H1 (cell line): ENCODE results near the gene MUC5AC. TPM values are rescaled to one million over a fixed set of nuclear protein-coding genes. Genes with fewer than 3 reads are reported as not detected.

Experiments used
- POLR2A ChIP-seq, 2 experiments: IDR thresholded peaks; 1 replicate in 1 of 2; 2 replicates in 1 of 2; pipeline ENCODE4 v1.6.1; 2011; ENCODE audit warnings: low read depth in 2 of 2, low read length in 2 of 2, mild to moderate bottlenecking in 2 of 2; ENCODE audit errors: control extremely low read depth in 1 of 2
- polyA plus RNA-seq, 7 experiments: library from polyadenylated mRNA; depleted of rRNA in 3 of 7; stranded (reverse) in 5 of 7; unstranded in 2 of 7; fragments of >200 nt in 5 of 7; fragments of 200-250 nt in 2 of 7; gene quantifications; 1 replicate in 5 of 7; 2 replicates in 1 of 7; 4 replicates in 1 of 7; pipeline versions ENCODE4 v1.2.1 to v1.2.3, GENCODE V29; 2011 to 2013; ENCODE audit warnings: missing spikeins in 2 of 7, mixed read lengths in 2 of 7
- total RNA-seq: library from RNA; stranded (reverse); fragmentation: NEBNext Ultra II Directional; extraction: Animal tissue kit (Norgen Biotek cat#: 25700); gene quantifications from 2 replicates; pipeline ENCODE4 v1.2.1, GENCODE V29; 2021

The MUC5AC gene
- total and polyA plus RNA-seq, 2 of the 8 experiments (the other 6 are each of a cell fraction or from before 2014, with no cell fraction given), result not detected

GRCh38 chr11:1232883-1233321 is 75.1 kb downstream of the MUC5AC start (continued):
- no peak for TF ChIP-seq POLR2A (IDR thresholded peaks at IDR 0.05; ENCODE audit: control extremely low read depth in 1 of 2, low read depth in 2 of 2, low read length in 2 of 2)
